Measurements from ENCODE around the gene TGFBR1.

DNA sequence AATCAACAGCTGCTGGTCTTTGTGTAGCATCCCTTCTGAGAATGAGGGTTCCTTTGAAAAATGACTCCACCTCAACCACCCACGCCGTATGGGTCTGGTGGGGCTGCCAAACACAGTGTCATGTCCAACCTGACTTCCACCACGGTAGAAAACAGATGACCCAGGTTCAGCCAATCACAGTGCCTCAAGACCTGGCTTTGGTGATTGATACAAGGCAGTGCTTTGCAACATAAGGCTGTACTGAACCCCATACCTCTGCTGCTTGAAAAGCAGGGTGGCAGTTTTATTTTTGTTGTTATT is 11.5 kb upstream of the TGFBR1 start:
- TF ChIP-seq POLR2A (IDR thresholded peaks at IDR 0.05) (no peak), POLR2AphosphoS5 (IDR thresholded peaks at IDR 0.05) (no peak)
- TF ChIP-seq, protein P1, sequence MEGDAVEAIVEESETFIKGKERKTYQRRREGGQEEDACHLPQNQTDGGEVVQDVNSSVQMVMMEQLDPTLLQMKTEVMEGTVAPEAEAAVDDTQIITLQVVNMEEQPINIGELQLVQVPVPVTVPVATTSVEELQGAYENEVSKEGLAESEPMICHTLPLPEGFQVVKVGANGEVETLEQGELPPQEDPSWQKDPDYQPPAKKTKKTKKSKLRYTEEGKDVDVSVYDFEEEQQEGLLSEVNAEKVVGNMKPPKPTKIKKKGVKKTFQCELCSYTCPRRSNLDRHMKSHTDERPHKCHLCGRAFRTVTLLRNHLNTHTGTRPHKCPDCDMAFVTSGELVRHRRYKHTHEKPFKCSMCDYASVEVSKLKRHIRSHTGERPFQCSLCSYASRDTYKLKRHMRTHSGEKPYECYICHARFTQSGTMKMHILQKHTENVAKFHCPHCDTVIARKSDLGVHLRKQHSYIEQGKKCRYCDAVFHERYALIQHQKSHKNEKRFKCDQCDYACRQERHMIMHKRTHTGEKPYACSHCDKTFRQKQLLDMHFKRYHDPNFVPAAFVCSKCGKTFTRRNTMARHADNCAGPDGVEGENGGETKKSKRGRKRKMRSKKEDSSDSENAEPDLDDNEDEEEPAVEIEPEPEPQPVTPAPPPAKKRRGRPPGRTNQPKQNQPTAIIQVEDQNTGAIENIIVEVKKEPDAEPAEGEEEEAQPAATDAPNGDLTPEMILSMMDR (IDR thresholded peaks at IDR 0.05), result no peak
